HG02852 (cell line): ENCODE measurements around the gene CMTR1.
A peak's percentile ranks its signal among the peaks of the same experiment; 100 is the strongest.
"Not testable (repeated sequence)": the region's sequence is repeated elsewhere in the genome, so short reads cannot be mapped to it uniquely, and the experiment has no call there.

Experiments used
- ATAC-seq: cut with Tn5 transposase; IDR thresholded peaks from one replicate; pipeline ENCODE4 v1.9.1; 2021; ENCODE audit warnings: mild to moderate bottlenecking, moderate library complexity; ENCODE audit not compliant: unreplicated experiment

CMTR1 gene

GRCh38 chr6:37491171-37491829 is 58.3 kb downstream of the CMTR1 start:
- ATAC-seq = no peak

DNA sequence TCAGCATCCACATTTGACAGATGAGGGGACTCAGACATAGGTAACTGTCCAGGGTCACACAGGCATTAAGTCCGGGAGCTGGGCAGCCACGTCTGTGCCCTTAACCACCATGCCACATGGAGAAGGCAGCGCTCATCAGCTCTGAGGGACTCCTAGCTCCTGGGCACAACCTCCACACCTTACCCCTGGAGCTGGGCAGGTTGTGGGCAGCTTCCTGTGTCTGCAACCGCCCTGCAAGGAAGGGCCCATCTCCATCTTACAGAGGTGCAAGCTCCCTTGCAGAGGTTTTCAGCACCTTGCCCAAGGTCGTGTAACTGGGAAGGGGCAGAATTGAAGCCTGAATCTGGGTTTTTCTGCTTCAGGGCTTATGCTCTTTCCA is 58.8 kb downstream of the CMTR1 start:
- ATAC-seq = no peak

DNA sequence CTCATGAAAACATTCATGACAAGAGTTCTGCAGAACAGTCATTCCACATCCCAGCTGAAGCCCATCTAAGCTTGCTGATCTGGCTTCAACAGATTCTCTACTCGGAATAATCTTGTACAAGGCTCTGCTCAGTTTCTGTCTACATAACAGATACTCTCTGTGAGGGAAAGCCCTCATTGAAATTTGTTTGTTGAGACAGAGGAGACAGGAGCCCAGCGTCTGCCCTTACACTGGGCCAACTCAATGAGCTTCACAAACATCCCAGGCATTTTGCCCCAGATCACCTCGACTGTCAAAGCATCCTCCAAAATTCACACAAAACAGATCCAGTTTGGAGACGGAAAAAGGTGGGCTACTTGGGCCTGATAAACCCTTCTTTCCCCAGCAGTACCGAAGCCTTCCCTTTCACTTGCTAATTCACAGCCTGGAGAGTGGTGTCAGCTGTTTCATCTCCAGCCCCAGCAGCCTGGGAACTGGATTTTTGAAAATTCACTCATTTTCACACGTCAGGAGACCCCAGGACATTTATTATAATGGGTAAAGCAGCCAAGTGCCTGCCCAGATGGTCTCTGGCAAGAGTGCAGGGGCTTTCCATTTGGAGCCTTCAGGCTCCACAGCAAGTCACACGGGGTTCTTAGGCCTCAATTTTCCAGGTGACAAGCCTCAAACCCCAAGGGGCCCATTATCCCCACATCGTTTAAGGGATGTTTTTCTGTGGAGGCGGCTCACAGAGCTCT is 59.4 kb downstream of the CMTR1 start:
- no peak for ATAC-seq

GRCh38 chr6:37492991-37493660 is 60.1 kb downstream of the CMTR1 start:
- ATAC-seq = no peak

- ATAC-seq = no peak
Observed at GRCh38 chr6:37493661-37493995, 60.6 kb downstream of the CMTR1 start.

DNA sequence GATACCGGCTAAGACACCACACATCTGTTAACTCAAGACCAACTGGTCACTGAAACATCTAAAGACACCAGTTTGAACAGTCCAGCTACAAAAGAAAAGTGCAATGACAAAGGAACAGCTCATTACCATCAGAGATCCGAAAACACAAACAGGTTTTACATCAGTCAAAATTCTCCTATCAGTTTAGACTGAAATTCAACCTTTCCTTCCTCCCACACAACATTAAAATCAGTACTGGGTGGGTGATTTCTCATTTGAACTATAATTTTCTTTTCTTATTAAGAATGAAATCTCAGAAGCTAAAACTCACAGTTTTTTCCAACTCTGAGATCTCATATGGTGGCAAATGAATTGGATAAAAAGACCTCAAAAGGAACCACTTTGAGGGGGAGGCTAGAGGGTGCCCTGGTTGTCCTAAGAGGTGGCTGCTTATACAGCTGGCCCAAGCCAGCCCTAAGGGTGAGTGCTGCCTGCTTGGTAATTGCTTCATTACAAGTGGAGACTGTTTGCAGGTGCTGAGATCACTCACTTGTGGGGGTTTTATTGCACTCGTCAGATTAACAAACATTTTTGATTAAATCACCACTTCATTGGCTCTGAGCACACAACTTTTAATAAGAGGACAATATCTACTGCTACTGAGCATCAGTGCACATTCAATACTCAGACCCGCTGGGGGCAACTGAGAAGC is 62.4 kb downstream of the CMTR1 start:
- no peak for ATAC-seq

- ATAC-seq = no peak
Observed at GRCh38 chr6:37496951-37497885, 64.2 kb downstream of the CMTR1 start.

DNA sequence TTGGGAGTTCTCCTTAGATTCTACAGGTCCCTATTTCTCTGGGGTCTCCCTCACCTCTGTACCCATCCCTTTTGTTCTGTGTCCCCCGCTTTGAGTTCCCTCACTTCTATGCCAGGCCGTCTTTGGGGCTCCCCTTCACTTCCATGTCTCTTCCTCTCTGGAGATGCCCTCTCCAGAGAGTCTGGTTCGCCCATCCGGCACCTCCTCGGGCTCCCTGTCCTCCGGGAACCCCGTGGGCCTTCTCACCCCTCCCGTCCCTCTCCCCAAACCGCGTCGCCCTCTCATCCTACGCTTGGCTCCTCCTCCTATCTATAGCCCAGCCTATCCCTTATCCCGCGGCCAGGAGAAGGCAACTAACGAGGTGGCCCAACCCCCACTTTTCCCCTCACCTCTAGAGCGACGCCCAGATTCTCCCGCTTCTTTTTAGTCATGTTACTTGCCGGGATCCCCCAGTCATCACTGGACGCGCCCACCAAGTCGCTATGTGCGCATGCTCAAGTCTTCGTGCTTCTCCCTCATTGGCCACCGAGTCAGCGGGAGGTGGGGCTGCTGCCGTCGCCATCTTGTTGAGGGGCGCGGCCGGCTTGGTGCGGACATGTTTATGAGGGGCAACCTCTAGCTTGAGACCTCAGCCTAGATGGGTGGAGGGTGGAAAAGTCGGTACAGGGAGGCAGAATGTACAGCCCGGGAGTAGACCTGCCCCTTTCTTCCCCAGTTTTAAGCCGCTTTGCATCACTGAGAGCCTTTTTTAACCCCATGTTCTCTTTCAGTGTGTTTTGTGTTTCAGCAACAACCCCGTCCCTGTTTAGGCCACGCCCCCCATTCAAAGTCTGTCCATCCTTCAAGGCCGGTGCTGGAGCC is 66.6 kb downstream of the CMTR1 start, which contains the start of gene CCDC167:
Gene CCDC167 (minus strand): TSS at position 461 of the 861 bp plus-strand sequence. CDS start 30 bp downstream, at position 431.
- ATAC-seq = peak; percentile 81

DNA sequence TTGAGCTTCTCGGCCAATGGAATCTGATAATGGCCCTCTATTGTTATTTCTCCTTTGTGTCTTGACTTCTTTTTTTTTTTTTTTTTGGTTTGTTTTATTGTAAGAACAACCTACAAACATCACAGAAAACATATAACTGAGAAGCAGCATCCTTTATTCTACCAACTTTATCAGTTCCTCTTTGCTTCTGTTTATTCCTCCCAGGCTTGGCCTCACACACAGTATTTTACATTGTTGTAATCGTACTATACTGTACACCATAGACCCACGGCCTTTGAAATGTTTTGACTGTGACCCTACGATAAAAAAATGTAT is 67.2 kb downstream of the CMTR1 start:
- no peak for ATAC-seq

- ATAC-seq = not testable (repeated sequence)
Observed at GRCh38 chr6:37500904-37501303, 67.9 kb downstream of the CMTR1 start.

GRCh38 chr6:37501632-37502491 is 68.8 kb downstream of the CMTR1 start:
- no peak for ATAC-seq

GRCh38 chr6:37502703-37503291 is 69.8 kb downstream of the CMTR1 start:
- ATAC-seq = no peak

DNA sequence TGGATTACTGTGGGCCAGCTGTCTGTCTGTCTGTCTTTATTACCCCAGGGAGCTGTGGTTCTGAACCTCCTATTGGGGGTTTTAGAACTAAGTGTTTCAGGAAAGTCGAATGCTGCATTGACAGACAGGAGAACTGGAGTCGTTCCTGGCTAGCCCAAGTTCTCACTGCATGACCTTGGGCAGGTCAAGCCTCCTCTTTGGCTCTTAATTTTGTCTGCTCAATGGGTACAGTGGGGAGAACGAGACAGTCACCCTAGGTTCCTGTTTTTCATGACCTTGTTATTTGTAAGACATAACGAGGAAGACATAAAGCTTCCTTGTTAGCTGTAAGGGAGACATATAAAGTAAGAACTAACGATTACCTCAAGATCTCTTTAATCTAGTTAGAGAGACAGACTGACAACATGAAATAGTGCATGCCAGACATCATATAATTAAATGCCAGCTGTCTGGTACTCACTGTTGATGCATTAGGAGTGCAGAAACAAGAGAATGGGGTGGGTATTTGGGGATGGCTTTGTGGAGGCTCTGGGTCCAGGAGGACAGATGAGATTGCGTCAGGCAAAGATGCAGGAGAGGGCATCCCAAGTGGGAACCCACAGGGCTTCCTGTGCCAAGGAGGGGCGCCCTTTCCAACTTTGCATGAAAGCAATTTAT is 70.4 kb downstream of the CMTR1 start:
- no peak for ATAC-seq

DNA sequence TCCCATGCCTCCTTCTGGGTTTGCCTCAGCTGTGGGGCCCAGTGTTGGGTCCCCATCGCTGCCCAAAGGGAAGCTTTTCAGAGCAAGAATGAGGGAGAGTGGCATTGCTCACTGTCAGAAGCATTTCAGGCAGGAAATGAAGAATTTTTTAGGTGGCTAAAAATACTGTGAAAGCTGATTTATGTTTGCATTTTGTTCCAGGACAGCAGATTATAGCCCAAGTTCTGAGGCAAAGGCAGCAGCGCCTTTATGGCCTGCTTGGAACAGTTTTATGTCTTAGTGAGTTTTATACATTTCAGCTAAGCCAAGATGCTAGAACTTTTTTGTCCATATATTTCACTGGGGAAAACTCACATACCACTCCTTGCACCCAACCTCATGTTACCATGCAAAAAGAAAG is 71.0 kb downstream of the CMTR1 start:
- ATAC-seq = no peak

GRCh38 chr6:37506479-37506878 is 73.5 kb downstream of the CMTR1 start:
- ATAC-seq = no peak

- ATAC-seq = no peak
Observed at GRCh38 chr6:37507077-37507476, 74.1 kb downstream of the CMTR1 start.

- ATAC-seq = no peak
Observed at GRCh38 chr6:37507690-37508421, 74.8 kb downstream of the CMTR1 start.
